Subcutaneous abdominal adipose tissue (tissue), 5 donors: ENCODE measurements around the gene CMSS1.
A peak's percentile ranks its signal among the peaks of the same experiment; 100 is the strongest.

Source experiments
- H3K27ac ChIP-seq: one replicate; pipeline ENCODE4 v1.7.0; 2013; ENCODE audit warnings: low read depth, mild to moderate bottlenecking, inconsistent platforms, low read length, moderate library complexity
- H3K27me3 ChIP-seq, 5 donors: one replicate each; pipeline ENCODE4 v1.7.0; 2013; ENCODE audit warnings: low read length in 5 of 5, inconsistent platforms in 1 of 5; ENCODE audit not compliant: control insufficient read depth in 5 of 5, insufficient read depth in 4 of 5
- H3K36me3 ChIP-seq, 5 donors: one replicate each; pipeline ENCODE4 v1.7.0; 2013; ENCODE audit warnings: low read length in 5 of 5; ENCODE audit not compliant: control insufficient read depth in 5 of 5, insufficient read depth in 5 of 5
- H3K4me1 ChIP-seq, 5 donors: one replicate each; pipeline ENCODE4 v1.7.0; 2013; ENCODE audit warnings: low read length in 5 of 5, mild to moderate bottlenecking in 3 of 5, moderate library complexity in 1 of 5; ENCODE audit not compliant: control insufficient read depth in 5 of 5, insufficient read depth in 5 of 5
- H3K4me3 ChIP-seq, 5 donors: one replicate each; pipeline ENCODE4 v1.7.0; 2013; ENCODE audit warnings: low read length in 5 of 5, low read depth in 1 of 5
- H3K9ac ChIP-seq, 5 donors: one replicate each; pipeline ENCODE4 v1.7.0; 2013; ENCODE audit warnings: low read length in 5 of 5, mild to moderate bottlenecking in 4 of 5, moderate library complexity in 3 of 5
- H3K9me3 ChIP-seq, 5 donors: one replicate each; pipeline ENCODE4 v1.7.0; 2013; ENCODE audit warnings: low read length in 5 of 5; ENCODE audit not compliant: control insufficient read depth in 5 of 5
- donor health status: healthy.
- donor health status: healthy.
- donor health status: healthy.
- donor health status: healthy.
- donor health status: healthy.

The CMSS1 gene

DNA sequence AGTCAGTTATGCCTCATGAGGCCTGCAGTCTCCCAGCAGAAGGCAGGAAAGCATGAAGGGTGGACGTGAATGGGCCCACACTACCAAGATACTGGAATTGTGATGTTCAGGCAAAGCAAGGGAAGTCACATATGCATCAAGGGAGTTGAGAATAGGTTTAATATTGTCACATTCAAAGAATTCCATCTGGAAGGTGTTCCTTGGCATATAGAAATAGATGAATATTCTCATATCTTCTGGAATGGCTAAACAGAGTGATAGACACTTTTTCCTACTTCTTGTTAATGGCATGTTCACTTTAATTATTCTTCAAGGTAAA lies 103.7 kb downstream of the CMSS1 start:
- peak overlapping the region in 1 of 5 donors; percentile 54 for H3K9ac ChIP-seq
- H3K36me3 ChIP-seq, result no peaks in the 10 kb centered on the region
- H3K27ac ChIP-seq, result peak overlapping the region; percentile 96
- no peak overlapping the region for H3K4me3 ChIP-seq
- no peaks in the 10 kb centered on the region for H3K27me3 ChIP-seq
- H3K4me1 ChIP-seq, result peaks cover 12 to 47% (median 41%) of the 10 kb centered on the region in 5 donors
- H3K9me3 ChIP-seq, result no peaks in the 10 kb centered on the region

- no peak overlapping the region for H3K9ac ChIP-seq
- no peaks in the 10 kb centered on the region for H3K36me3 ChIP-seq
- H3K27ac ChIP-seq, result peak overlapping the region; percentile 96
- no peaks in the 10 kb centered on the region for H3K27me3 ChIP-seq
- peaks cover 12 to 47% (median 41%) of the 10 kb centered on the region in 5 donors for H3K4me1 ChIP-seq
- no peak overlapping the region for H3K4me3 ChIP-seq
- no peaks in the 10 kb centered on the region for H3K9me3 ChIP-seq
Measured at GRCh38 chr3:99921986-99922385, 104.3 kb downstream of the CMSS1 start.

- H3K36me3 ChIP-seq, result no peaks in the 10 kb centered on the region
Measured at GRCh38 chr3:99923873-99924272, 106.2 kb downstream of the CMSS1 start.

DNA sequence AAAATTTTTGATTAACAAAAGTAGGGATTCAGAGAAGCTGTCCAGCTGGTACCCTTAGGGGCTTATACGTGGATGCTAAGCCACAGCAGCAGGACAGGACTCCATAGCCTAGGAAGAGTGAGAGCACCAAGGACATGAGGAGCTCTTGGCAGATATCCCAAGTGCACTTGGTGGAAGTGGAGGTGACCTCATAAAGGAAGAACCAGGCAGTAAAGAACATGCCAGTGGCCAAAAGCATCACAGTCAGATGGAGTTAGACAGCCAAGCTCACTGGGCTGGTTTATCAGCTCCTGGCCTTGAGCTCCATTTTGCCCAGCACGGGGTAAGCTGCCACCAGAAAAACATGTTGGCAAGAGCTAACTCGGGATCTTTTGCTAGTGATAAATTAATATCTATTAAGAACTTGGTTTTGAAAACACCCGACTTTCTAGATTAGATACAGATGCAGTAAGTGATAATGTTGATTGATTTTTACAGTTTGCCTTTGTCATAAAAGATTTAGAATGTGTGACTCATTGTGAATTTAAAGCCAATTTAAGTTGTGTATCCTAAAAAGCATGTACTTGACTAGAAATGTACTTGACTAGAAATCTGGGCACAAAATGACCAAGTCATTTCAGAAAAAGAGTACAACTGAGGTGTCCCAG lies 108.0 kb downstream of the CMSS1 start:
- peaks cover 9 to 53% (median 50%) of the 10 kb centered on the region in 5 donors for H3K4me1 ChIP-seq

More at GRCh38 chr3:99923873-99924272, 106.2 kb downstream of the CMSS1 start:
- H3K4me1 ChIP-seq, result peaks cover 12 to 52% (median 51%) of the 10 kb centered on the region in 5 donors
- no peak overlapping the region for H3K4me3 ChIP-seq
- H3K9ac ChIP-seq, result no peak overlapping the region
- no peak overlapping the region for H3K27ac ChIP-seq
- no peaks in the 10 kb centered on the region for H3K9me3 ChIP-seq
- no peaks in the 10 kb centered on the region for H3K27me3 ChIP-seq

GRCh38 chr3:99927671-99928457 lies 110.2 kb downstream of the CMSS1 start:
- H3K27me3 ChIP-seq, result no peaks in the 10 kb centered on the region
- no peaks in the 10 kb centered on the region for H3K36me3 ChIP-seq
- peak overlapping the region; percentile 42 for H3K27ac ChIP-seq
- no peaks in the 10 kb centered on the region for H3K9me3 ChIP-seq
- H3K4me1 ChIP-seq, result peaks cover 3 to 39% (median 36%) of the 10 kb centered on the region in 5 donors
- peak overlapping the region in 2 of 5 donors; percentile 26 to 39 for H3K9ac ChIP-seq
- peak overlapping the region in 1 of 5 donors; percentile 16 for H3K4me3 ChIP-seq

More for the DNA sequence above, 108.0 kb downstream of the CMSS1 start:
- Histone ChIP-seq H3K9ac (no peak overlapping the region), H3K36me3 (no peaks in the 10 kb centered on the region), H3K27ac (peak overlapping the region; percentile 24), H3K27me3 (no peaks in the 10 kb centered on the region), H3K4me3 (no peak overlapping the region), H3K9me3 (no peaks in the 10 kb centered on the region)

- H3K4me1 ChIP-seq, result peaks cover 3 to 39% (median 36%) of the 10 kb centered on the region in 5 donors
- peak overlapping the region in 2 of 5 donors; percentile 4 to 66 for H3K9ac ChIP-seq
- H3K27me3 ChIP-seq, result no peaks in the 10 kb centered on the region
- H3K9me3 ChIP-seq, result no peaks in the 10 kb centered on the region
- no peaks in the 10 kb centered on the region for H3K36me3 ChIP-seq
- peak overlapping the region in 4 of 5 donors; percentile 23 to 57 (median 44) for H3K4me3 ChIP-seq
- H3K27ac ChIP-seq, result peak overlapping the region; percentile 42
Measured at GRCh38 chr3:99928771-99929744, 111.4 kb downstream of the CMSS1 start.

GRCh38 chr3:99929745-99930139 lies 112.1 kb downstream of the CMSS1 start:
- no peaks in the 10 kb centered on the region for H3K9me3 ChIP-seq
- H3K27me3 ChIP-seq, result no peaks in the 10 kb centered on the region
- H3K36me3 ChIP-seq, result no peaks in the 10 kb centered on the region
- peak overlapping the region in 3 of 5 donors; percentile 0 to 32 (median 4) for H3K9ac ChIP-seq
- peak overlapping the region in 4 of 5 donors; percentile 23 to 57 (median 44) for H3K4me3 ChIP-seq
- peaks cover 3 to 40% (median 39%) of the 10 kb centered on the region in 5 donors for H3K4me1 ChIP-seq
- peak overlapping the region; percentile 42 for H3K27ac ChIP-seq

DNA sequence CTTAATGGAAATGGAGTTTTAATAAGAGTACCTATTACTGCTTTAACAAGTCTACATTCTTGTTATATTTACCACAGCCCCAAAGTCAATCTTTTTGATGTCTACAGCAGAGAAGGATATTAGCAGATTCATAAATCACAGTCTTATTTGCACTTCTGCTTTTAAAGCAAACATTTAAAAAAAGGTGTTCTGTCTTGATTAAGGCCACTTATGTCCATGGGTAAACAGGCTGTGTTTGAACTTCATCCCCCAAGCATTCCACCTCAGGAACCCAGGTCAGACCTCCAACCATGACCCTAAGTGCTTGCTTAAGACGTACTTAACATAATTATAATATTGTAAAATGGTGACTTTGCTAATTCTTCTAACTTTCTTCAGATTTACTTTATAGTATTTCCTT lies 113.4 kb downstream of the CMSS1 start:
- no peak overlapping the region for H3K27ac ChIP-seq
- H3K9me3 ChIP-seq, result no peaks in the 10 kb centered on the region
- H3K27me3 ChIP-seq, result no peaks in the 10 kb centered on the region
- no peak overlapping the region for H3K9ac ChIP-seq
- no peak overlapping the region for H3K4me3 ChIP-seq
- H3K4me1 ChIP-seq, result peaks cover 9 to 43% (median 41%) of the 10 kb centered on the region in 5 donors
- H3K36me3 ChIP-seq, result no peaks in the 10 kb centered on the region

DNA sequence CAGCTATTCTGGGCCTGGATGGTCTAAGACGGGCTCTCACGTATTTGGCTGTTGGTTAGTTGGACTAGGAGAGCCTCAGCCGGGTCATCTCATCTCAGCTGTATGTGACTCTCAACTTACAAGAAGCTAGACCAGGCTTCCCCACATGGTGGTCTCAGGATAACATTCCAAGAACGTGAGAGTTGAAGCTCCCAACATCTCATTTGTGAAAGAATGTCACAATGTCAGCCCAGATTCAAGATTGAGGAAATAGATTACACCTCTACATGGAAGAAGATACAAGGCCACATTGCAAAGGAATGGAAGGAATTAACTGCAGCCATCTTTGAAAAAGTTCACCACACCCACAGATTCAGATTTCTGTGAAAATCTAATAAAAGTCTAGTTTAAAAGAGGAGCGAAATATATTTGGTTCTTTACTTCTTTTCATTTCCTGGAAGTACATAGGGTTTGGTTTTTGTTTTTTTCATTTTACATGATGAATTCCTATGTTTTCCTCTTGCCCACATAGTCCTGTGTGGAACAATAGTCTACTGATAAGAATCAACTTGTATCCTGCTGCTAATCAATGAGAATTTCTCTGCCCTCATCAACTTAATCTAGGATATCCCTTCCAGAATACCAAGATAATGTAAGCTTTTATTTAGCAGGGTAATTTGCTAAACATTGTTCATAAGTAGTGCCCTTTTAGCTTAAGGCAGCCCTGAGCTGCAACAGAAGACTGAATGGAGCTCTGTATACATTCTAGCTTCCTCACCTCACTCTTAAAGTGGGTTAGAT lies 116.5 kb downstream of the CMSS1 start:
- Histone ChIP-seq H3K27me3 (no peaks in the 10 kb centered on the region), H3K9ac (no peak overlapping the region), H3K4me3 (no peak overlapping the region), H3K36me3 (no peaks in the 10 kb centered on the region), H3K9me3 (no peaks in the 10 kb centered on the region), H3K27ac (no peak overlapping the region), H3K4me1 (peaks cover 9 to 33% (median 25%) of the 10 kb centered on the region in 5 donors)
